Bronchial epithelial cell (primary cell): ENCODE measurements around the gene GALC. TPM values are rescaled to one million over a fixed set of nuclear protein-coding genes. Genes with fewer than 3 reads are reported as not detected.

ENCODE experiments used
- DNase-seq: peaks from one replicate; pipeline ENCODE4 v3.0.0-alpha.2; 2010; ENCODE audit warnings: low read depth
- FAIRE-seq: peaks from 2 replicates; lab custom pipeline; 2011; peaks lifted over from hg19 to GRCh38; lab: Jason Lieb, UNC
- H3K27me3 ChIP-seq: 2 replicates; pipeline ENCODE4 v1.5.1; 2011; ENCODE audit warnings: low read length; ENCODE audit not compliant: control insufficient read depth, insufficient read depth
- H3K36me3 ChIP-seq: 2 replicates; pipeline ENCODE4 v1.5.1; 2011; ENCODE audit warnings: low read length; ENCODE audit not compliant: control insufficient read depth, insufficient read depth
- H3K4me3 ChIP-seq: 2 replicates; pipeline ENCODE4 v1.5.1; 2011; ENCODE audit warnings: mild to moderate bottlenecking, low read depth, low read length, control low read depth
- total RNA-seq: library from RNA; depleted of rRNA; stranded (reverse); fragments of >200 nt; gene quantifications from 2 replicates; pipeline ENCODE4 v1.2.1, GENCODE V29; 2014
- TF ChIP-seq, protein P1 (sequence below): IDR thresholded peaks from 2 replicates; pipeline ENCODE4 v1.5.1; 2011; ENCODE audit warnings: mild to moderate bottlenecking, moderate library complexity, low read length, control low read depth, inconsistent platforms; ENCODE audit not compliant: insufficient read depth, severe bottlenecking

GALC gene
- 12.6 and 20.5 TPM in 2 replicates for total RNA-seq

DNA sequence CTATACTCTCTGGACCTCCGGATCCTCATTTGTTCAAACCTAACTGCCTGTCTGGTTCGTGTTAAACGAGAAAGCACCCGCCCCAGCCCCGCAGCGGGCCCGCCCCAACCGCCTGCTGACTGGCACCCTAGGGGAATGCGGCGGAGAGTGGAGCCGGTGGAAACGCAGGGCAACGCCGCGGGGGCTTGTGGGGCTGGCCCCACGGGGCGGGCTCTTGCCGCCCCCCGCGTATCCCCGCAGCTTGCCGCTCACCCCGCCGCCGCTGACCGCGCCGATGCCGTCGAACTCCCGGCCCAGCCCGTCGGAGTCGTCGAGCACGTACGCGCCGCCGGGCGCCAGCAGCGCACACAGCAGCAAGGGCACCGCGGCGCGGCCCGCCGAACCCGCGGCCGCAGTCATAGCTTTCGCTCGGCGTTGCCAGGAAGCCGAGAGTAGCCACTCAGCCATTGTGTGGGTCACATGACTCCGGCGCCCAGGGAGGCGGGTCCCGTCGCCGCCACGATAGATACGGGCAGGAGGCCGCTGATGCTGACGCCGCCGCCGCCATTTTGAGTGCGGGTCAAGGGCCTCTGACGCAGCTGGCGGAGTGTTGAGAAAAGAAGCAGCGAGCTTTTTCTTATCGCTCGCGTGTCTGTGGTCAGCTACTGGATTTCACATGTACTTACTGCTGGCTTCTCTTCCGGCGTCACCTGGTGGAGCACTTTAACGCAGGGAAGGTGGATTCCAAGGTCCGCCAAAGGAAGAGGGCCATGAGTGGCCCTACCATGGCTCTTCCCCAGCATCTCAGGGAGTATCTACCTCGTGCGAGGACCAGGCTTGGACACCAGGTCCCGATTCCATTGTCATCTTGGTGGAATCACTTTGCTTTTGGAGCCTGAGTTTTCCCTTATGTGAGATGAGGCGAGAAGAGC, at the start of gene GALC:
Gene GALC, minus strand, starts transcription at position 465 of the 911 bp plus-strand sequence. Its CDS starts 18 bp downstream, at position 447.
- Histone ChIP-seq H3K27me3 (no peaks in the 10 kb centered on the region), H3K4me3 (peak within 1 kb of the TSS; percentile 63), H3K36me3 (no peaks in the 10 kb centered on the region)
- no peak for FAIRE-seq
- DNase-seq: peak; percentile 76
- TF ChIP-seq, protein P1, sequence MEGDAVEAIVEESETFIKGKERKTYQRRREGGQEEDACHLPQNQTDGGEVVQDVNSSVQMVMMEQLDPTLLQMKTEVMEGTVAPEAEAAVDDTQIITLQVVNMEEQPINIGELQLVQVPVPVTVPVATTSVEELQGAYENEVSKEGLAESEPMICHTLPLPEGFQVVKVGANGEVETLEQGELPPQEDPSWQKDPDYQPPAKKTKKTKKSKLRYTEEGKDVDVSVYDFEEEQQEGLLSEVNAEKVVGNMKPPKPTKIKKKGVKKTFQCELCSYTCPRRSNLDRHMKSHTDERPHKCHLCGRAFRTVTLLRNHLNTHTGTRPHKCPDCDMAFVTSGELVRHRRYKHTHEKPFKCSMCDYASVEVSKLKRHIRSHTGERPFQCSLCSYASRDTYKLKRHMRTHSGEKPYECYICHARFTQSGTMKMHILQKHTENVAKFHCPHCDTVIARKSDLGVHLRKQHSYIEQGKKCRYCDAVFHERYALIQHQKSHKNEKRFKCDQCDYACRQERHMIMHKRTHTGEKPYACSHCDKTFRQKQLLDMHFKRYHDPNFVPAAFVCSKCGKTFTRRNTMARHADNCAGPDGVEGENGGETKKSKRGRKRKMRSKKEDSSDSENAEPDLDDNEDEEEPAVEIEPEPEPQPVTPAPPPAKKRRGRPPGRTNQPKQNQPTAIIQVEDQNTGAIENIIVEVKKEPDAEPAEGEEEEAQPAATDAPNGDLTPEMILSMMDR: no peak

DNA sequence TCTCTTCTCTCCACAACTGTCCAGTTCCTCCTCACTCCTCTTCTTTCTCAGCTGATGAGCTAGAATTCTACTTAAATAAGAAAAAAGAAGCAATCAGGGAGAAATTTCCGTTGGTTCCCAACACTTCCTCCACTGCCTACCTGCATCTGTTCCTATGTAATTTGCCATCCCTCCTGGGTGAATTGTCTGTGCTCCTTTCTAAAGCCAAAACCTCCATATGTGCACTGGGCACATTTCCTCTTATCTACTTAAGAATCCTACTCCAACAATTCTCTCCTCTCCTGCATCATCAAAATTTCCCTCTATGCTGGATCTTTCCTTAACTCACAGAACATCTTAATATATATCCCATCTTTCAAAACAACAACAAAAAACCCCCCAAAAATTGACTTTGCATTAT, 47.2 kb upstream of the GALC start:
- Histone ChIP-seq H3K4me3 (no peak overlapping the region), H3K27me3 (peaks cover 2% of the 10 kb centered on the region), H3K36me3 (no peaks in the 10 kb centered on the region)
- FAIRE-seq: no peak
- TF ChIP-seq, protein P1: no peak
- DNase-seq: no peak

DNA sequence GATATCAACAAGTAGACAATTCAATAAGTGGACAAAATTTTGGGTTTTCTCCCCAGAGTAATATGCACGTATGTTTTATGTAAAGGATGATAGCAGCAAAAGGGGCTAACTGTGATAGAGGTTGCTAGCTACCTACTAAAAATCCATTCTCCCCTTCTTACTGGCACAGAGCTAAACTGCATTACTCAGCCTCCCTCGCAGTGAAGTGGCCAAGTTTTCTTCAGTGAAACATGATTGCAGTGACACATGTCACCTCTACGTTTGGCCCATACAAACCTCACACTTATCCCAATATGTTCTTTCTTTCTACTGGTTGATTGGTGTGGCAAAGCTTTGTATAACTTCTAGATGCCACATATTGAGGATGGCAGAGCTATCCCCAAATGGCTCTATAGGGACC, 46.2 kb upstream of the GALC start:
- H3K4me3 ChIP-seq: no peak overlapping the region
- FAIRE-seq: no peak
- TF ChIP-seq, protein P1: no peak
- H3K27me3 ChIP-seq: peaks cover 2% of the 10 kb centered on the region
- no peaks in the 10 kb centered on the region for H3K36me3 ChIP-seq
- DNase-seq: no peak

DNA sequence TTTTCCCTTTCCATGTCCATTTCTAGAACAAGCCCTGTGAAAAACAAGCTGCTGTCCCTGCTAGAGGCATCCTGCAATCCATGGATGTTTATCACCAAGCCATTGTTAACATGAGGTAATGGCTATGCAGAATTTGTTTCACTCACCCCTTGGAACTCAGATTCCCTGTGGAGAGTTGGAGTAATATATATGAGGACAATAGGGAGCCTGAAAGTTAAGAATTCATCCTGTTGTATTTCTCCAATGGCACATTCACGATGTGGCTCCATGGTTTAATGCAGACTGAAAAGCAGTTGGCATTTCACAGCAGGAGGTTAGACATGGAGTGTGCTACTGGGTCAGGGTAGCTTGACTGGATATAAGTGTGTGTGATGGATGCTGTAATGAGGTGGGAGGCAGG, 44.3 kb upstream of the GALC start:
- TF ChIP-seq, protein P1: no peak
- FAIRE-seq (no peak), DNase-seq (no peak)
- Histone ChIP-seq H3K4me3 (no peak overlapping the region), H3K27me3 (peaks cover 2% of the 10 kb centered on the region), H3K36me3 (no peaks in the 10 kb centered on the region)

DNA sequence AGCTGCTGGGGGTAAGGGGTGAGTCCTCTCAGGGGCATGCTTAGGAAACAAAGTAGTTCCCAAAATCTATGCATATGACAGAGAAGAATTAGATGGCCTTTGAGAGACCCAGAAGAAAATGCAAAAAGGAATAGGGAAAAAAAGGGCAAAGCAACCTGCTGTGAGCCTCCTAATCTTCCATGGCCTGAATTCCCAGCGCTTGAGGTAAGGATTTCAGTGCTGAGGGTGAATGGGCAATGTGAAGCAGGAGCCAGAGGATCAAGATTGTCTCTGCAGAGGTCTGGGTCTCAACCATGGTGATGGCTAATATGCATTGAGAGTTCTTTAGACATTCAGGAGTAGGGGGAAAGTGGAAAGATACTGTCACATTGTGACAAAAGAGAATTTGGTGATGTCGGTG, 43.4 kb upstream of the GALC start:
- Histone ChIP-seq H3K4me3 (no peak overlapping the region), H3K27me3 (peaks cover 2% of the 10 kb centered on the region), H3K36me3 (no peaks in the 10 kb centered on the region)
- no peak for FAIRE-seq
- TF ChIP-seq, protein P1: no peak
- DNase-seq: no peak

DNA sequence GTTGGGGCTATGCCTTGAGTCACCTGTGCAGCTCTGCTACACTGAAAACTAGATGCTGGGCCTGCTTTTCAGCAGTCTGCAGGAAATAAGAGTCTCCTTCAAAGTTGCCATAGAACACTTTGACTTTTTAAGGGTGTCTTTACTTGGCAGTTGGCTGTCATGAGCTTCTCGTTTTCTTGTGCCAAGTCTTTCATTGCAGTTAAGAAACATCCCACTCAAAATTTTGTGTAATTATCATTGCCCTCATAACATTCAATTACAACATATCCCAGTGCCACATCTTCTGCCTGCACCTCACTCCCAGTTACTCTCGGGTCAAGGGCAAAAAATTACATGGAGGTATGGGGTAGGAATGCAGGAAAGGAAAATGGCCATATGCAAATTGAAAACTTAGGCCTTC, 41.1 kb upstream of the GALC start:
- TF ChIP-seq, protein P1: no peak
- no peaks in the 10 kb centered on the region for H3K36me3 ChIP-seq
- DNase-seq (no peak), FAIRE-seq (no peak)
- H3K27me3 ChIP-seq: peaks cover 2% of the 10 kb centered on the region
- no peak overlapping the region for H3K4me3 ChIP-seq
